ENCODE data around the gene YPEL4.

Gene YPEL4

GRCh38 chr11:57639321-57640067 lies 10.2 kb downstream of the YPEL4 start:
- DNase-seq (ENCODE audit: extremely low read depth, low read depth), result no peak
- TF ChIP-seq, protein P1, sequence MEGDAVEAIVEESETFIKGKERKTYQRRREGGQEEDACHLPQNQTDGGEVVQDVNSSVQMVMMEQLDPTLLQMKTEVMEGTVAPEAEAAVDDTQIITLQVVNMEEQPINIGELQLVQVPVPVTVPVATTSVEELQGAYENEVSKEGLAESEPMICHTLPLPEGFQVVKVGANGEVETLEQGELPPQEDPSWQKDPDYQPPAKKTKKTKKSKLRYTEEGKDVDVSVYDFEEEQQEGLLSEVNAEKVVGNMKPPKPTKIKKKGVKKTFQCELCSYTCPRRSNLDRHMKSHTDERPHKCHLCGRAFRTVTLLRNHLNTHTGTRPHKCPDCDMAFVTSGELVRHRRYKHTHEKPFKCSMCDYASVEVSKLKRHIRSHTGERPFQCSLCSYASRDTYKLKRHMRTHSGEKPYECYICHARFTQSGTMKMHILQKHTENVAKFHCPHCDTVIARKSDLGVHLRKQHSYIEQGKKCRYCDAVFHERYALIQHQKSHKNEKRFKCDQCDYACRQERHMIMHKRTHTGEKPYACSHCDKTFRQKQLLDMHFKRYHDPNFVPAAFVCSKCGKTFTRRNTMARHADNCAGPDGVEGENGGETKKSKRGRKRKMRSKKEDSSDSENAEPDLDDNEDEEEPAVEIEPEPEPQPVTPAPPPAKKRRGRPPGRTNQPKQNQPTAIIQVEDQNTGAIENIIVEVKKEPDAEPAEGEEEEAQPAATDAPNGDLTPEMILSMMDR (IDR thresholded peaks at IDR 0.05; ENCODE audit: low read depth, low read length, missing control alignments), result peak; percentile 8
- peak overlapping the region; percentile 97 for H3K4me3 ChIP-seq (replicated peaks; ENCODE audit: low read depth, low read length)

GRCh38 chr11:57638811-57639320 lies 10.8 kb downstream of the YPEL4 start:
- peak overlapping the region; percentile 97 for H3K4me3 ChIP-seq (replicated peaks; ENCODE audit: low read depth, low read length)
- DNase-seq (ENCODE audit: extremely low read depth, low read depth), result no peak
- TF ChIP-seq, protein P1 (IDR thresholded peaks at IDR 0.05; ENCODE audit: low read depth, low read length, missing control alignments), result no peak

DNA sequence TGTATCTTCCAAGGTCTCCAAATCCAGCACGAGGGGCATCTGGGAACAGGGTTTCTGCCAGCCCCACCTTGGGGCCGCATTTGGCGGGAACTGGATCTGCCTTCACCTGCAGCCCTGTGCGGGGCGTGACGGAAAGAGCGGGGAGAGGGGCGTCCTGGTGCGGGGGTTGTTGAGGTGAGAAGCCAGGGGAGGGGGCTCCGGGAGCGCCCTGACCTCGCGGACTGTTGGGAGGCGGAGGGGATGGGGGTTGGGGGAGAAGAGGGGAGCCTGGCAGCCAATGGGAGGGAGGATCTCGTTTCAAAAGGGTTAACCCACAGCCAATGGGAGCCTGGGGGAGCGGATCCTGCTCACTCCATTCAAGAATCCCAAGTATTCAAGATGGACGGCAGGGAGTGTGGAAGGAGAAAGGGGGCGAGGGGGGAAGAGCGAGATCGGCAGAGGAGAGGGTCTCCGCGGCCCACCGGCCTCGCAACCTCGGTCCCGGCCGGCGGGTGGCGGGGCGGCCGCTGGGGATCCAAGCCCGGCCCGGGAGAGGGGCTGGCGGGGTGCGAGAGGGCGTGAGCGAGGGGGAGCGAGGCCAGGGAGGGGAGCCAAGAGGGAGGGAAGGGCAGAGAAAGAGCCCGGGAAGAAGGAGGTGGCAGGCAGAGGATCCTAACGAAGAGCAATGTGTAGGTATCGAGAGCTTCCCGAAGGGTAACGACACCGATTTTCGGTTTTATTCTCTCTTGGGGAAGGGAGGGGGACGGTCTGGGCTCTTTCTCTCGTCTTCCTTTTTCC lies 11.5 kb downstream of the YPEL4 start:
- peak overlapping the region; percentile 97 for H3K4me3 ChIP-seq (replicated peaks; ENCODE audit: low read depth, low read length)
- TF ChIP-seq, protein P1 (IDR thresholded peaks at IDR 0.05; ENCODE audit: low read depth, low read length, missing control alignments), result no peak
- peak; percentile 76 for DNase-seq (ENCODE audit: extremely low read depth, low read depth)

DNA sequence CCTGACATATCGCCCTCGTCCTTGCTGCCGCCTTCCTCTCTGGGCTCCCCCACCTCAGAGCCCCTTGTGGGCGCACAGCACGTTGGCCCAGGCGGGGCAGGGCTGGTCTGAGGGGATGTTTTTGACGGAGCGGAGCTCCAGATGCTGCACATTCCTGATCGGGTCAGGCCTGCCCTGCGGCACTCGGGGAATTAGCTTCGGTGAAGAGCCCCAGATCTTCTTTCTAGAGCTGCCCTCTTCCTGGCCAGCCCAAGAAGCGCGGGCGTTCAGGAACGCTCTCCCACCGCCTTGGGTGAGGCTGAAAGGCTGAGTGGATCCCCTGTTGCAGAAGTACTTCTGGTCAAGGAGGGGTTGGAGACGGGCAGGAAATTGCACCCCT lies 12.1 kb downstream of the YPEL4 start:
- no peak for DNase-seq (ENCODE audit: extremely low read depth, low read depth)
- peak overlapping the region; percentile 97 for H3K4me3 ChIP-seq (replicated peaks; ENCODE audit: low read depth, low read length)
- TF ChIP-seq, protein P1 (IDR thresholded peaks at IDR 0.05; ENCODE audit: low read depth, low read length, missing control alignments), result no peak

DNA sequence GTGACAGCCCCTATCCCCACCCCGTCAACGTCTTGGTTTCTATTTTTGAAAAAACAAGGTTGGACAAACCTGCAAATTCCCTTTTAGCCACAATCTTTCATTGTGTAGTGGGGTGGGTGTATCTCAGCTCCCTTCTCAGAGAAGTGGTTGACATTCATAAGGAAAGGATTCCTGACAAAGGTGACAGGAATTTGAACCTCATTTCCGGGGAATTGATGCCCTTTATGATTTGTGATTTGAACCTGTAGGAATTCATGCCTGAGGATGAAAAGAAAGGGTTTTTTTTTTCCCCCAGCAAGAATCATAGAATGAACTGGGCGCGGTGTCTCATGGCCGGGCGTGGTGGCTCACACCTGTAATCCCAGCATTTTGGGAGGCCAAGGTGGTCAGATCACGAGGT lies 14.5 kb downstream of the YPEL4 start:
- H3K4me3 ChIP-seq (replicated peaks; ENCODE audit: low read depth, low read length), result no peak overlapping the region
- no peak for DNase-seq (ENCODE audit: extremely low read depth, low read depth)
- TF ChIP-seq, protein P1 (IDR thresholded peaks at IDR 0.05; ENCODE audit: low read depth, low read length, missing control alignments), result no peak

DNA sequence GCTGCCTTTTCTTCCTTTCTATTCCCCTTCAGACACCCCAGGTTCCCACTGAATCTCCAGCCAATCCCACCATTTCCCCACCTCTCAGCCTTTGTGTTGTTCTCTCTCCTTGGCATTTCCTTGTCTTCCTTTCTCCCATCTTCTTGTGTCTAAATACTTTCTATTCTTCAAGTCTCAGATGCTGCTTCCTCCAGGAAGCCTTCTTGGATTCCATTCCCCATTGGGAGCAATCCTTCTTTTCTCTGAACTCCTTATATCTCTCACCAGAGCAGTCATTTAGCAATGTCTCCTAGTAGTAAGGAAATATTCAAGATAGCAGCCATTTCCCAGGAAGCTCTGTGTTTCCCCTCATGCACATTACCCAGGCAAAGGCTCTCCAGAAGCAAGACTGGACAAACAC lies 15.4 kb downstream of the YPEL4 start:
- no peak for DNase-seq (ENCODE audit: extremely low read depth, low read depth)
- no peak overlapping the region for H3K4me3 ChIP-seq (replicated peaks; ENCODE audit: low read depth, low read length)
- TF ChIP-seq, protein P1 (IDR thresholded peaks at IDR 0.05; ENCODE audit: low read depth, low read length, missing control alignments), result no peak
